GM23338 (cell line): ENCODE measurements around the gene IGDCC3. TPM values are rescaled to one million over a fixed set of nuclear protein-coding genes. Genes with fewer than 3 reads are reported as not detected.
A peak's percentile ranks its signal among the peaks of the same experiment; 100 is the strongest.

Experiments
- ATAC-seq: fragments of 200-7000 bp; cut with Tn5 transposase; 3 replicates; pipeline ENCODE4 v1.9.1; 2020
- DNase-seq: peaks from one replicate; pipeline ENCODE4 v3.0.0-alpha.2; 2015; ENCODE audit warnings: low spot score
- H2AFZ ChIP-seq: fragments of 200-600 bp; sonication (generic); 2 replicates; pipeline ENCODE4 v1.8.0; 2016; ENCODE audit warnings: antibody characterized with exemption, mild to moderate bottlenecking, moderate library complexity
- H3F3A ChIP-seq: fragments of 200-600 bp; sonication (generic); replicated peaks from 2 replicates; pipeline ENCODE4 v1.8.0; 2017; ENCODE audit warnings: antibody characterized with exemption, mixed run types, low read depth
- H3K27ac ChIP-seq: fragments of 200-600 bp; sonication (generic); 2 replicates; pipeline ENCODE4 v1.6.1; 2016; ENCODE audit warnings: low read depth
- H3K27me3 ChIP-seq: fragments of 200-600 bp; sonication (generic); 2 replicates; pipeline ENCODE4 v1.8.0; 2016; ENCODE audit warnings: mild to moderate bottlenecking, mixed run types, moderate library complexity; ENCODE audit not compliant: insufficient read depth
- H3K36me3 ChIP-seq: fragments of 200-600 bp; sonication (generic); 2 replicates; pipeline ENCODE4 v1.8.0; 2016; ENCODE audit warnings: mild to moderate bottlenecking; ENCODE audit not compliant: insufficient read depth
- H3K4me1 ChIP-seq: fragments of 200-600 bp; sonication (generic); 2 replicates; pipeline ENCODE4 v1.8.0; 2016; ENCODE audit warnings: mild to moderate bottlenecking, moderate library complexity; ENCODE audit not compliant: insufficient read depth
- H3K4me2 ChIP-seq: fragments of 200-600 bp; sonication (generic); 2 replicates; pipeline ENCODE4 v1.7.1; 2017; ENCODE audit warnings: mixed run types
- H3K4me3 ChIP-seq: fragments of 200-600 bp; sonication (generic); 2 replicates; pipeline ENCODE4 v1.6.1; 2016; ENCODE audit warnings: mixed run types
- H3K79me2 ChIP-seq: fragments of 200-600 bp; sonication (generic); replicated peaks from 2 replicates; pipeline ENCODE4 v1.8.0; 2017; ENCODE audit warnings: mild to moderate bottlenecking; ENCODE audit not compliant: insufficient read depth
- H3K9me2 ChIP-seq: fragments of 200-600 bp; sonication (generic); 2 replicates; pipeline ENCODE4 v1.8.0; 2017; ENCODE audit not compliant: insufficient read depth
- H4K20me1 ChIP-seq: fragments of 200-600 bp; sonication (generic); replicated peaks from 2 replicates; pipeline ENCODE4 v1.8.0; 2017; ENCODE audit warnings: mild to moderate bottlenecking; ENCODE audit not compliant: insufficient read depth
- H3K27ac Mint-ChIP-seq: 2 replicates; pipeline ENCODE4 v1.8.0; 2020; ENCODE audit warnings: inconsistent platforms, mild to moderate bottlenecking, moderate library complexity, mixed read lengths
- H3K27me3 Mint-ChIP-seq: 3 replicates; pipeline ENCODE4 v1.8.0; 2022; ENCODE audit warnings: low read depth, mild to moderate bottlenecking, moderate library complexity, mixed read lengths, inconsistent platforms; ENCODE audit not compliant: insufficient read depth, poor library complexity
- H3K36me3 Mint-ChIP-seq: 3 replicates; pipeline ENCODE4 v1.8.0; 2021; ENCODE audit warnings: low read depth, mild to moderate bottlenecking, inconsistent platforms, moderate library complexity, mixed read lengths
- H3K4me1 Mint-ChIP-seq: 3 replicates; pipeline ENCODE4 v1.8.0; 2020; ENCODE audit warnings: mild to moderate bottlenecking, inconsistent platforms, mixed read lengths
- H3K4me3 Mint-ChIP-seq: 3 replicates; pipeline ENCODE4 v1.8.0; 2021; ENCODE audit warnings: moderate library complexity, mild to moderate bottlenecking, inconsistent platforms, mixed read lengths
- H3K9me3 Mint-ChIP-seq: 3 replicates; pipeline ENCODE4 v1.8.0; 2020; ENCODE audit warnings: moderate library complexity, mild to moderate bottlenecking, inconsistent platforms, mixed read lengths
- CREB1 ChIP-seq: fragments of 250-450 bp; sonication (Bioruptor Pico); IDR thresholded peaks from 2 replicates; pipeline ENCODE4 v1.5.0; 2020; ENCODE audit warnings: low read depth, mild to moderate bottlenecking, moderate library complexity
- EZH2 ChIP-seq: fragments of 200-600 bp; sonication (generic); IDR thresholded peaks from one replicate; pipeline ENCODE4 v1.8.0; 2017; ENCODE audit warnings: antibody characterized with exemption, mild to moderate bottlenecking, low read depth; ENCODE audit not compliant: unreplicated experiment
- EZH2phosphoT487 ChIP-seq: fragments of 200-600 bp; sonication (generic); IDR thresholded peaks from one replicate; pipeline ENCODE4 v1.8.1; 2018; ENCODE audit warnings: antibody characterized with exemption; ENCODE audit not compliant: unreplicated experiment
- JUNB ChIP-seq: IDR thresholded peaks from one replicate; pipeline ENCODE4 v1.6.1; 2016; ENCODE audit warnings: antibody characterized with exemption; ENCODE audit not compliant: unreplicated experiment
- NANOG ChIP-seq: IDR thresholded peaks from 2 replicates; pipeline ENCODE4 v1.6.1; 2016; ENCODE audit warnings: antibody characterized with exemption, borderline replicate concordance
- POLR2AphosphoS5 ChIP-seq: IDR thresholded peaks from 2 replicates; pipeline ENCODE4 v1.6.1; 2016; ENCODE audit warnings: antibody characterized with exemption, low read depth
- STAT1 ChIP-seq: IDR thresholded peaks from one replicate; pipeline ENCODE4 v1.6.1; 2016; ENCODE audit warnings: antibody characterized with exemption; ENCODE audit not compliant: unreplicated experiment
- ZNF114 ChIP-seq: fragments of 250-450 bp; sonication (Bioruptor Pico); IDR thresholded peaks from 2 replicates; pipeline ENCODE4 v1.5.0; 2020; ENCODE audit warnings: mild to moderate bottlenecking, moderate library complexity
- ZNF331 ChIP-seq: fragments of 250-450 bp; sonication (Bioruptor Pico); IDR thresholded peaks from 2 replicates; pipeline ENCODE4 v1.5.0; 2020; ENCODE audit warnings: low read depth, mild to moderate bottlenecking, moderate library complexity
- polyA plus RNA-seq: library from polyadenylated mRNA; unstranded; fragments of >200 nt; fragmentation: Nextera tagmentation; extraction: Ambion mirVana; gene quantifications from 2 replicates; pipeline ENCODE4 v1.2.1, GENCODE V29; 2016
- total RNA-seq: library from RNA; depleted of rRNA; stranded (reverse); fragments of >200 nt; shearing (Covaris generic); gene quantifications from 2 replicates; pipeline ENCODE4 v1.2.3, GENCODE V29; 2014
- TF ChIP-seq, protein P1 (sequence below): IDR thresholded peaks from one replicate; pipeline ENCODE4 v1.6.1; 2018; ENCODE audit warnings: antibody characterized with exemption; ENCODE audit not compliant: unreplicated experiment
- TF ChIP-seq, protein P2 (sequence below): fragments of 250-450 bp; sonication (Bioruptor Pico); IDR thresholded peaks from 2 replicates; pipeline ENCODE4 v1.5.0; 2020; ENCODE audit warnings: mild to moderate bottlenecking, moderate library complexity
- TF ChIP-seq, protein P3 (sequence below): IDR thresholded peaks from 2 replicates; pipeline ENCODE4 v1.6.1; 2016; ENCODE audit warnings: antibody characterized with exemption
- TF ChIP-seq, protein P4 (sequence below), 2 experiments: fragments of 200-600 bp in 1 of 2; sonication (generic) in 1 of 2; conservative IDR thresholded peaks; 2 replicates each; pipeline versions ENCODE4 v1.5.1 to v1.6.1; 2016 to 2017; ENCODE audit warnings: antibody characterized with exemption in 2 of 2, low read depth in 2 of 2, mild to moderate bottlenecking in 2 of 2, moderate library complexity in 1 of 2

Gene IGDCC3
- total and polyA plus RNA-seq, 2 experiments from 2014 or later: 15.3 to 30.7 TPM

DNA sequence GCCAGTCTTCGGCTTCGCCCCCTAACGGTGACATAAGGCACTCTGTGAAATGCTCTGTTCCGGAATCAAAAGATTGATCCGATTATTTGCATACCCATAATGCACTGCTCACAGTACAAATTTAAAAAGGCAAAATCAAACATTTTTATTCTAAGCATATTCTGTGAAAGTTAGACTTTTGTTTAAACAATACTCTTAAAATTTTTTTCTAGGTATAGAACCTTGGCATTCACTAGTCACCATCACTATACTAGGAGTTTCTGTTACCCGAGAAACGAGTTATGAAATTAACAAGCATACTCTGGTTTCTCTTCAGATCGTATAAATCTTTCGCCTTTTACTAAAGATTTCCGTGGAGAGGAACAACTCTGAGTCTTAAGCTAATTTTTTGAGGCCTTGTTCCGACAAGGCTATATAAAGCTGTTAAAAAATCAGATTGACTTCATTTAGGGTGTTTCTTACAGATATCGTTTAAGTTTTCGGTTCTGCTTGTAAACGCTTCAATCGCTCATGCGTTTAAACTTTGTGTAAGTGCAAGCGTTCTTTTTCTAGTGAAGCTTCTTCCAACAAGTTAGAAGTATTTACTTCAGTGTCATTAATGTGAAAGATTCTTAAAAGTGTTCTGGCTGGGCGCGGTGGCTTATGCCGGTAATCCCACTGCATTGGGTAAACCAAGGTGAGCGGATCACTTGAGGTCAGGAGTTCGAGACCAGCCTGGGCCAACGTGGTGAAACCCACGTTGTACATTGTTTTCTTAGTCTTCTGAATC, 73.2 kb downstream of the IGDCC3 start, which contains the start of gene RNU5B-1:
Gene RNU5B-1, plus strand, starts transcription at position 297 of the 769 bp plus-strand sequence.
- peak within 1 kb of the TSS; percentile 80 for H3K4me3 Mint-ChIP-seq
- no peaks in the 10 kb centered on the region for H3K27me3 ChIP-seq
- H3K4me3 ChIP-seq: peak within 1 kb of the TSS; percentile 41
- H3K4me2 ChIP-seq: peak within 1 kb of the TSS; percentile 65
- H3K27ac Mint-ChIP-seq: peak within 1 kb of the TSS; percentile 100
- ATAC-seq (peak; percentile 71), DNase-seq (peak; percentile 95)
- H3K27ac ChIP-seq: peak within 1 kb of the TSS; percentile 8; the same call in 1 of the 2 replicates
- peaks cover 11% of the 10 kb centered on the region; the same call in 2 of the 3 replicates for H3K9me3 Mint-ChIP-seq
- H3F3A ChIP-seq: no peaks in the 10 kb centered on the region; the same call in 1 of the 2 replicates
- H3K36me3 Mint-ChIP-seq: no peaks in the 10 kb centered on the region
- no peaks in the 10 kb centered on the region for H3K79me2 ChIP-seq
- no peaks in the 10 kb centered on the region for H4K20me1 ChIP-seq
- peaks cover 8% of the 10 kb centered on the region for H3K4me1 Mint-ChIP-seq
- H3K36me3 ChIP-seq: no peaks in the 10 kb centered on the region
- H3K4me1 ChIP-seq: no peaks in the 10 kb centered on the region
- TF ChIP-seq POLR2AphosphoS5 (peak; percentile 100), ZNF331 (peak; percentile 47), CREB1 (CRISPR knock-in tag) (peak; percentile 24; the same call in 1 of the 2 replicates), ZNF114 (peak; percentile 90), EZH2phosphoT487 (no peak), EZH2 (no peak), JUNB (no peak), STAT1 (no peak), NANOG (peak; percentile 4; the same call in 1 of the 2 replicates)
- TF ChIP-seq, protein P1, sequence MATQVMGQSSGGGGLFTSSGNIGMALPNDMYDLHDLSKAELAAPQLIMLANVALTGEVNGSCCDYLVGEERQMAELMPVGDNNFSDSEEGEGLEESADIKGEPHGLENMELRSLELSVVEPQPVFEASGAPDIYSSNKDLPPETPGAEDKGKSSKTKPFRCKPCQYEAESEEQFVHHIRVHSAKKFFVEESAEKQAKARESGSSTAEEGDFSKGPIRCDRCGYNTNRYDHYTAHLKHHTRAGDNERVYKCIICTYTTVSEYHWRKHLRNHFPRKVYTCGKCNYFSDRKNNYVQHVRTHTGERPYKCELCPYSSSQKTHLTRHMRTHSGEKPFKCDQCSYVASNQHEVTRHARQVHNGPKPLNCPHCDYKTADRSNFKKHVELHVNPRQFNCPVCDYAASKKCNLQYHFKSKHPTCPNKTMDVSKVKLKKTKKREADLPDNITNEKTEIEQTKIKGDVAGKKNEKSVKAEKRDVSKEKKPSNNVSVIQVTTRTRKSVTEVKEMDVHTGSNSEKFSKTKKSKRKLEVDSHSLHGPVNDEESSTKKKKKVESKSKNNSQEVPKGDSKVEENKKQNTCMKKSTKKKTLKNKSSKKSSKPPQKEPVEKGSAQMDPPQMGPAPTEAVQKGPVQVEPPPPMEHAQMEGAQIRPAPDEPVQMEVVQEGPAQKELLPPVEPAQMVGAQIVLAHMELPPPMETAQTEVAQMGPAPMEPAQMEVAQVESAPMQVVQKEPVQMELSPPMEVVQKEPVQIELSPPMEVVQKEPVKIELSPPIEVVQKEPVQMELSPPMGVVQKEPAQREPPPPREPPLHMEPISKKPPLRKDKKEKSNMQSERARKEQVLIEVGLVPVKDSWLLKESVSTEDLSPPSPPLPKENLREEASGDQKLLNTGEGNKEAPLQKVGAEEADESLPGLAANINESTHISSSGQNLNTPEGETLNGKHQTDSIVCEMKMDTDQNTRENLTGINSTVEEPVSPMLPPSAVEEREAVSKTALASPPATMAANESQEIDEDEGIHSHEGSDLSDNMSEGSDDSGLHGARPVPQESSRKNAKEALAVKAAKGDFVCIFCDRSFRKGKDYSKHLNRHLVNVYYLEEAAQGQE: no peak
- TF ChIP-seq, protein P2, sequence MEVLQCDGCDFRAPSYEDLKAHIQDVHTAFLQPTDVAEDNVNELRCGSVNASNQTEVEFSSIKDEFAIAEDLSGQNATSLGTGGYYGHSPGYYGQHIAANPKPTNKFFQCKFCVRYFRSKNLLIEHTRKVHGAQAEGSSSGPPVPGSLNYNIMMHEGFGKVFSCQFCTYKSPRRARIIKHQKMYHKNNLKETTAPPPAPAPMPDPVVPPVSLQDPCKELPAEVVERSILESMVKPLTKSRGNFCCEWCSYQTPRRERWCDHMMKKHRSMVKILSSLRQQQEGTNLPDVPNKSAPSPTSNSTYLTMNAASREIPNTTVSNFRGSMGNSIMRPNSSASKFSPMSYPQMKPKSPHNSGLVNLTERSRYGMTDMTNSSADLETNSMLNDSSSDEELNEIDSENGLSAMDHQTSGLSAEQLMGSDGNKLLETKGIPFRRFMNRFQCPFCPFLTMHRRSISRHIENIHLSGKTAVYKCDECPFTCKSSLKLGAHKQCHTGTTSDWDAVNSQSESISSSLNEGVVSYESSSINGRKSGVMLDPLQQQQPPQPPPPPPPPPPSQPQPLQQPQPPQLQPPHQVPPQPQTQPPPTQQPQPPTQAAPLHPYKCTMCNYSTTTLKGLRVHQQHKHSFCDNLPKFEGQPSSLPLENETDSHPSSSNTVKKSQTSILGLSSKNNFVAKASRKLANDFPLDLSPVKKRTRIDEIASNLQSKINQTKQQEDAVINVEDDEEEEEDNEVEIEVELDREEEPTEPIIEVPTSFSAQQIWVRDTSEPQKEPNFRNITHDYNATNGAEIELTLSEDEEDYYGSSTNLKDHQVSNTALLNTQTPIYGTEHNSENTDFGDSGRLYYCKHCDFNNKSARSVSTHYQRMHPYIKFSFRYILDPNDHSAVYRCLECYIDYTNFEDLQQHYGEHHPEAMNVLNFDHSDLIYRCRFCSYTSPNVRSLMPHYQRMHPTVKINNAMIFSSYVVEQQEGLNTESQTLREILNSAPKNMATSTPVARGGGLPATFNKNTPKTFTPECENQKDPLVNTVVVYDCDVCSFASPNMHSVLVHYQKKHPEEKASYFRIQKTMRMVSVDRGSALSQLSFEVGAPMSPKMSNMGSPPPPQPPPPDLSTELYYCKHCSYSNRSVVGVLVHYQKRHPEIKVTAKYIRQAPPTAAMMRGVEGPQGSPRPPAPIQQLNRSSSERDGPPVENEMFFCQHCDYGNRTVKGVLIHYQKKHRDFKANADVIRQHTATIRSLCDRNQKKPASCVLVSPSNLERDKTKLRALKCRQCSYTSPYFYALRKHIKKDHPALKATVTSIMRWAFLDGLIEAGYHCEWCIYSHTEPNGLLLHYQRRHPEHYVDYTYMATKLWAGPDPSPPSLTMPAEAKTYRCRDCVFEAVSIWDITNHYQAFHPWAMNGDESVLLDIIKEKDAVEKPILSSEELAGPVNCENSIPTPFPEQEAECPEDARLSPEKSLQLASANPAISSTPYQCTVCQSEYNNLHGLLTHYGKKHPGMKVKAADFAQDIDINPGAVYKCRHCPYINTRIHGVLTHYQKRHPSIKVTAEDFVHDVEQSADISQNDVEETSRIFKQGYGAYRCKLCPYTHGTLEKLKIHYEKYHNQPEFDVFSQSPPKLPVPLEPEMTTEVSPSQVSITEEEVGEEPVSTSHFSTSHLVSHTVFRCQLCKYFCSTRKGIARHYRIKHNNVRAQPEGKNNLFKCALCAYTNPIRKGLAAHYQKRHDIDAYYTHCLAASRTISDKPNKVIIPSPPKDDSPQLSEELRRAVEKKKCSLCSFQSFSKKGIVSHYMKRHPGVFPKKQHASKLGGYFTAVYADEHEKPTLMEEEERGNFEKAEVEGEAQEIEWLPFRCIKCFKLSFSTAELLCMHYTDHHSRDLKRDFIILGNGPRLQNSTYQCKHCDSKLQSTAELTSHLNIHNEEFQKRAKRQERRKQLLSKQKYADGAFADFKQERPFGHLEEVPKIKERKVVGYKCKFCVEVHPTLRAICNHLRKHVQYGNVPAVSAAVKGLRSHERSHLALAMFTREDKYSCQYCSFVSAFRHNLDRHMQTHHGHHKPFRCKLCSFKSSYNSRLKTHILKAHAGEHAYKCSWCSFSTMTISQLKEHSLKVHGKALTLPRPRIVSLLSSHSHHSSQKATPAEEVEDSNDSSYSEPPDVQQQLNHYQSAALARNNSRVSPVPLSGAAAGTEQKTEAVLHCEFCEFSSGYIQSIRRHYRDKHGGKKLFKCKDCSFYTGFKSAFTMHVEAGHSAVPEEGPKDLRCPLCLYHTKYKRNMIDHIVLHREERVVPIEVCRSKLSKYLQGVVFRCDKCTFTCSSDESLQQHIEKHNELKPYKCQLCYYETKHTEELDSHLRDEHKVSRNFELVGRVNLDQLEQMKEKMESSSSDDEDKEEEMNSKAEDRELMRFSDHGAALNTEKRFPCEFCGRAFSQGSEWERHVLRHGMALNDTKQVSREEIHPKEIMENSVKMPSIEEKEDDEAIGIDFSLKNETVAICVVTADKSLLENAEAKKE: peak; percentile 85; the same call in 1 of the 2 replicates
- TF ChIP-seq, protein P3, sequence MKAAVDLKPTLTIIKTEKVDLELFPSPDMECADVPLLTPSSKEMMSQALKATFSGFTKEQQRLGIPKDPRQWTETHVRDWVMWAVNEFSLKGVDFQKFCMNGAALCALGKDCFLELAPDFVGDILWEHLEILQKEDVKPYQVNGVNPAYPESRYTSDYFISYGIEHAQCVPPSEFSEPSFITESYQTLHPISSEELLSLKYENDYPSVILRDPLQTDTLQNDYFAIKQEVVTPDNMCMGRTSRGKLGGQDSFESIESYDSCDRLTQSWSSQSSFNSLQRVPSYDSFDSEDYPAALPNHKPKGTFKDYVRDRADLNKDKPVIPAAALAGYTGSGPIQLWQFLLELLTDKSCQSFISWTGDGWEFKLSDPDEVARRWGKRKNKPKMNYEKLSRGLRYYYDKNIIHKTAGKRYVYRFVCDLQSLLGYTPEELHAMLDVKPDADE: peak; percentile 91
- TF ChIP-seq, protein P4, sequence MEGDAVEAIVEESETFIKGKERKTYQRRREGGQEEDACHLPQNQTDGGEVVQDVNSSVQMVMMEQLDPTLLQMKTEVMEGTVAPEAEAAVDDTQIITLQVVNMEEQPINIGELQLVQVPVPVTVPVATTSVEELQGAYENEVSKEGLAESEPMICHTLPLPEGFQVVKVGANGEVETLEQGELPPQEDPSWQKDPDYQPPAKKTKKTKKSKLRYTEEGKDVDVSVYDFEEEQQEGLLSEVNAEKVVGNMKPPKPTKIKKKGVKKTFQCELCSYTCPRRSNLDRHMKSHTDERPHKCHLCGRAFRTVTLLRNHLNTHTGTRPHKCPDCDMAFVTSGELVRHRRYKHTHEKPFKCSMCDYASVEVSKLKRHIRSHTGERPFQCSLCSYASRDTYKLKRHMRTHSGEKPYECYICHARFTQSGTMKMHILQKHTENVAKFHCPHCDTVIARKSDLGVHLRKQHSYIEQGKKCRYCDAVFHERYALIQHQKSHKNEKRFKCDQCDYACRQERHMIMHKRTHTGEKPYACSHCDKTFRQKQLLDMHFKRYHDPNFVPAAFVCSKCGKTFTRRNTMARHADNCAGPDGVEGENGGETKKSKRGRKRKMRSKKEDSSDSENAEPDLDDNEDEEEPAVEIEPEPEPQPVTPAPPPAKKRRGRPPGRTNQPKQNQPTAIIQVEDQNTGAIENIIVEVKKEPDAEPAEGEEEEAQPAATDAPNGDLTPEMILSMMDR (conservative IDR thresholded peaks at IDR 0.05; ENCODE audit: low read depth in 2 of 2): peak; percentile 79 to 92
- peak within 1 kb of the TSS; percentile 2; the same call in 1 of the 2 replicates for H2AFZ ChIP-seq
- no peaks in the 10 kb centered on the region for H3K9me2 ChIP-seq
- H3K27me3 Mint-ChIP-seq: peaks cover 31% of the 10 kb centered on the region
